Measurements from ENCODE around the gene ELOB.

The ELOB gene

GRCh38 chr16:2787961-2788360, 10.9 kb upstream of the ELOB start:
- no peak overlapping the region for H3K4me3 ChIP-seq (replicated peaks; ENCODE audit: low read depth, low read length)
- TF ChIP-seq CTCF (IDR thresholded peaks at IDR 0.05; ENCODE audit: low read length, missing control alignments): no peak
- DNase-seq (ENCODE audit: low read depth): no peak

- no peak for TF ChIP-seq CTCF (IDR thresholded peaks at IDR 0.05; ENCODE audit: low read length, missing control alignments)
- no peak for DNase-seq (ENCODE audit: low read depth)
- H3K4me3 ChIP-seq (replicated peaks; ENCODE audit: low read depth, low read length): no peak within 1 kb of the TSS
These were observed 10.3 kb upstream of the ELOB start, which contains the start of gene PRSS33 for GRCh38 chr16:2787406-2787805. Gene PRSS33, minus strand, starts transcription at chr16:2787560. Its CDS starts 1,013 bp downstream, at chr16:2786547.

- no peak for TF ChIP-seq CTCF (IDR thresholded peaks at IDR 0.05; ENCODE audit: low read length, missing control alignments)
- H3K4me3 ChIP-seq (replicated peaks; ENCODE audit: low read depth, low read length): no peak overlapping the region
- DNase-seq (ENCODE audit: low read depth): no peak
These were observed 9.7 kb upstream of the ELOB start for GRCh38 chr16:2786826-2787151.

GRCh38 chr16:2786061-2786825, 9.2 kb upstream of the ELOB start:
- DNase-seq (ENCODE audit: low read depth): no peak
- no peak overlapping the region for H3K4me3 ChIP-seq (replicated peaks; ENCODE audit: low read depth, low read length)
- TF ChIP-seq CTCF (IDR thresholded peaks at IDR 0.05; ENCODE audit: low read length, missing control alignments): no peak

- H3K4me3 ChIP-seq (replicated peaks; ENCODE audit: low read depth, low read length): no peak overlapping the region
These were observed 8.3 kb upstream of the ELOB start for GRCh38 chr16:2785101-2785991.

More at GRCh38 chr16:2785101-2785991, 8.3 kb upstream of the ELOB start:
- no peak for TF ChIP-seq CTCF (IDR thresholded peaks at IDR 0.05; ENCODE audit: low read length, missing control alignments)
- DNase-seq (ENCODE audit: low read depth): no peak

Measured in fibroblast of pulmonary artery (primary cell).